ENCODE data around the gene TXNRD3.

DNA sequence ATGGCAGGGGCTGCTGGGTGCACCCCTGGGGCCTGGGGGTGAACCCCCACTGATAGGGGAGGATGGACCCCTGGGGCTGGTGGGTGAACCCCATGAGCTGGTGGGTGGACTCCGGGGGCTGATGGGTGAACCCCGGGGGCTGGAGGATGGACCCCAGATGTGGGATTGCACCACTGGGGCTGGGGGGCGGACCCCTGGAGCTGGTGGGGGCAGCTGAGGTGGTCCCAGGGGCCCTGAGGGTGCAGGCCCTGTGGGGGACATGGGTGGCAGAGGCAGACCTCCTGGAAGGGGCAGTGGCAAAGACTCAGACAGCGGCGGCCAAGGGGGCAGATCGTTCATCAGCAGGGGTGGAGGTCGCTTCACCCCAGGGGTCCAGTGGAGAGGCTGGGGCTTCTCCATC lies 17.4 kb upstream of the TXNRD3 start:
- TF ChIP-seq ELF4 (IDR thresholded peaks at IDR 0.05) (no peak), FOXK2 (IDR thresholded peaks at IDR 0.05) (no peak)
